Skeletal muscle satellite cell (primary cell): Measurements from ENCODE around the gene MAPK11.

Experiments used
- H3K27me3 ChIP-seq: 2 replicates; pipeline ENCODE4 v1.7.0; 2013; ENCODE audit warnings: low read length; ENCODE audit not compliant: control insufficient read depth, insufficient read depth
- H3K36me3 ChIP-seq: 2 replicates; pipeline ENCODE4 v1.7.0; 2013; ENCODE audit warnings: mild to moderate bottlenecking, control low read depth, low read length; ENCODE audit not compliant: insufficient read depth
- H3K4me1 ChIP-seq: 2 replicates; pipeline ENCODE4 v1.7.0; 2013; ENCODE audit warnings: low read length; ENCODE audit not compliant: control insufficient read depth, insufficient read depth
- H3K4me2 ChIP-seq: 2 replicates; pipeline ENCODE4 v1.7.0; 2013; ENCODE audit warnings: mild to moderate bottlenecking, low read length
- H3K4me3 ChIP-seq: 2 replicates; pipeline ENCODE4 v1.7.0; 2013; ENCODE audit warnings: low read length
- H3K9ac ChIP-seq: 2 replicates; pipeline ENCODE4 v1.7.0; 2013; ENCODE audit warnings: mild to moderate bottlenecking, low read depth, low read length, moderate library complexity
- H3K9me3 ChIP-seq: replicated peaks from 2 replicates; pipeline ENCODE4 v1.7.0; 2013; ENCODE audit warnings: mild to moderate bottlenecking, control low read depth, low read length

The MAPK11 gene

GRCh38 chr22:50289151-50289941 lies 19.2 kb upstream of the MAPK11 start:
- Histone ChIP-seq H3K36me3 (peaks cover 69% of the 10 kb centered on the region), H3K9me3 (no peaks in the 10 kb centered on the region), H3K9ac (no peak overlapping the region), H3K4me2 (no peak overlapping the region), H3K4me3 (no peak overlapping the region), H3K4me1 (peaks cover 27% of the 10 kb centered on the region), H3K27me3 (no peaks in the 10 kb centered on the region)

GRCh38 chr22:50287731-50288130 lies 17.6 kb upstream of the MAPK11 start:
- H3K4me1 ChIP-seq, result peaks cover 17% of the 10 kb centered on the region
- H3K36me3 ChIP-seq, result peaks cover 78% of the 10 kb centered on the region
- no peak overlapping the region for H3K9ac ChIP-seq
- H3K4me2 ChIP-seq, result no peak overlapping the region
- no peaks in the 10 kb centered on the region for H3K9me3 ChIP-seq
- H3K4me3 ChIP-seq, result no peak overlapping the region
- no peaks in the 10 kb centered on the region for H3K27me3 ChIP-seq

GRCh38 chr22:50286701-50287318 lies 16.6 kb upstream of the MAPK11 start:
- Histone ChIP-seq H3K27me3 (no peaks in the 10 kb centered on the region), H3K4me1 (peaks cover 18% of the 10 kb centered on the region), H3K36me3 (peaks cover 87% of the 10 kb centered on the region), H3K9me3 (no peaks in the 10 kb centered on the region), H3K4me2 (no peak overlapping the region), H3K9ac (no peak overlapping the region), H3K4me3 (no peak overlapping the region)

- H3K36me3 ChIP-seq, result peaks cover 87% of the 10 kb centered on the region
These were observed 16.1 kb upstream of the MAPK11 start for GRCh38 chr22:50286275-50286674.

GRCh38 chr22:50285568-50286229 lies 15.5 kb upstream of the MAPK11 start:
- no peak overlapping the region for H3K4me2 ChIP-seq
- peaks cover 87% of the 10 kb centered on the region for H3K36me3 ChIP-seq
- no peak overlapping the region for H3K9ac ChIP-seq
- no peak overlapping the region for H3K4me3 ChIP-seq
- H3K27me3 ChIP-seq, result no peaks in the 10 kb centered on the region
- H3K4me1 ChIP-seq, result peaks cover 16% of the 10 kb centered on the region
- H3K9me3 ChIP-seq, result no peaks in the 10 kb centered on the region

More at GRCh38 chr22:50286275-50286674, 16.1 kb upstream of the MAPK11 start:
- no peak overlapping the region for H3K9ac ChIP-seq
- H3K4me2 ChIP-seq, result no peak overlapping the region
- H3K27me3 ChIP-seq, result no peaks in the 10 kb centered on the region
- H3K9me3 ChIP-seq, result no peaks in the 10 kb centered on the region
- no peak overlapping the region for H3K4me3 ChIP-seq
- H3K4me1 ChIP-seq, result peaks cover 16% of the 10 kb centered on the region

- Histone ChIP-seq H3K9me3 (no peaks in the 10 kb centered on the region), H3K36me3 (peaks cover 86% of the 10 kb centered on the region)
These were observed 14.3 kb upstream of the MAPK11 start for GRCh38 chr22:50284479-50284878.

GRCh38 chr22:50283821-50284220 lies 13.6 kb upstream of the MAPK11 start:
- H3K4me1 ChIP-seq, result peaks cover 16% of the 10 kb centered on the region
- H3K36me3 ChIP-seq, result peaks cover 86% of the 10 kb centered on the region
- no peak overlapping the region for H3K9ac ChIP-seq
- no peak overlapping the region for H3K4me3 ChIP-seq
- H3K9me3 ChIP-seq, result no peaks in the 10 kb centered on the region
- H3K4me2 ChIP-seq, result no peak overlapping the region
- no peaks in the 10 kb centered on the region for H3K27me3 ChIP-seq

More at GRCh38 chr22:50284479-50284878, 14.3 kb upstream of the MAPK11 start:
- Histone ChIP-seq H3K4me3 (no peak overlapping the region), H3K27me3 (no peaks in the 10 kb centered on the region), H3K9ac (no peak overlapping the region), H3K4me1 (peaks cover 16% of the 10 kb centered on the region), H3K4me2 (no peak overlapping the region)

GRCh38 chr22:50282361-50283155 lies 12.4 kb upstream of the MAPK11 start:
- Histone ChIP-seq H3K4me1 (peaks cover 16% of the 10 kb centered on the region), H3K9me3 (no peaks in the 10 kb centered on the region), H3K36me3 (peaks cover 86% of the 10 kb centered on the region), H3K4me3 (peak overlapping the region; percentile 39), H3K4me2 (peak overlapping the region; percentile 70), H3K9ac (no peak overlapping the region), H3K27me3 (no peaks in the 10 kb centered on the region)

- no peaks in the 10 kb centered on the region for H3K9me3 ChIP-seq
- no peaks in the 10 kb centered on the region for H3K27me3 ChIP-seq
- H3K4me2 ChIP-seq, result peak overlapping the region; percentile 70
- peak overlapping the region; percentile 39 for H3K4me3 ChIP-seq
- no peak overlapping the region for H3K9ac ChIP-seq
- peaks cover 86% of the 10 kb centered on the region for H3K36me3 ChIP-seq
- peaks cover 16% of the 10 kb centered on the region for H3K4me1 ChIP-seq
These were observed 11.8 kb upstream of the MAPK11 start for GRCh38 chr22:50281957-50282356.

- Histone ChIP-seq H3K36me3 (peaks cover 86% of the 10 kb centered on the region), H3K27me3 (no peaks in the 10 kb centered on the region), H3K4me2 (no peak overlapping the region), H3K9me3 (no peaks in the 10 kb centered on the region), H3K4me3 (no peak overlapping the region), H3K9ac (no peak overlapping the region), H3K4me1 (peaks cover 16% of the 10 kb centered on the region)
These were observed 11.2 kb upstream of the MAPK11 start for GRCh38 chr22:50281384-50281760.
